ENCODE results near the gene POMT1. TPM values are rescaled to one million over a fixed set of nuclear protein-coding genes. Genes with fewer than 3 reads are reported as not detected.

POMT1 gene
- total and polyA plus RNA-seq, 2 of the 8 experiments (the other 6 are each of a cell fraction or from before 2014, with no cell fraction given), result 22.3 to 33.2 TPM

GRCh38 chr9:131461166-131461565 lies 41.6 kb upstream of the POMT1 start:
- H3K79me2 ChIP-seq (ENCODE audit: control insufficient read depth in 1 of 2, insufficient read depth in 2 of 2, low read length in 2 of 2), result peaks cover 0 to 16% of the 10 kb centered on the region in 2 experiments; a peak in 3 of 4 replicates
- H3K4ac ChIP-seq (replicated peaks; ENCODE audit: insufficient read length, low read depth, low read length), result no peak overlapping the region
- H3K23ac ChIP-seq (ENCODE audit: insufficient read length), result no peak overlapping the region

More at GRCh38 chr9:131461166-131461565, 41.6 kb upstream of the POMT1 start:
- Histone ChIP-seq H4K5ac (ENCODE audit: insufficient read length, low read depth, low read length) (no peak overlapping the region), H2BK12ac (ENCODE audit: low read depth, low read length) (no peak overlapping the region), H3K9ac (replicated peaks in 1 of 4; ENCODE audit: extremely low read depth in 1 of 4, low read depth in 3 of 4, low read length in 3 of 4) (no peak overlapping the region), H3K79me1 (ENCODE audit: low read depth, low read length) (peaks cover 14% of the 10 kb centered on the region), H2BK15ac (ENCODE audit: low read length) (no peak overlapping the region), H4K20me1 (replicated peaks in 1 of 2; ENCODE audit: control insufficient read depth in 1 of 2, insufficient read depth in 2 of 2, low read length in 2 of 2) (peaks cover 6 to 18% of the 10 kb centered on the region in 2 experiments), H3K4me3 (ENCODE audit: extremely low read depth in 1 of 4, insufficient read depth in 2 of 4, low read depth in 3 of 4, low read length in 4 of 4) (no peak overlapping the region), H2BK20ac (ENCODE audit: low read length) (no peak overlapping the region), H3K27ac (ENCODE audit: low read depth, low read length) (no peak overlapping the region), H3K4me2 (ENCODE audit: insufficient read depth in 1 of 2, low read depth in 2 of 2, low read length in 2 of 2) (no peak overlapping the region), H3K14ac (ENCODE audit: insufficient read length) (no peak overlapping the region), H2AK5ac (ENCODE audit: low read depth, low read length) (no peak overlapping the region), H2AFZ (ENCODE audit: low read length) (no peak overlapping the region), H4K8ac (ENCODE audit: extremely low read depth, insufficient read depth, low read length) (0 out of 2 replicates have a peak overlapping the region, but pooled peaks have one; percentile 14), H3K36me3 (ENCODE audit: control insufficient read depth in 2 of 4, insufficient read depth in 4 of 4, low read length in 3 of 4) (peaks cover 47 to 91% (median 79%) of the 10 kb centered on the region in 4 experiments), H3K9me3 (ENCODE audit: insufficient read depth in 2 of 2, low read depth in 1 of 2, low read length in 1 of 2) (no peaks in the 10 kb centered on the region), H3K27me3 (replicated peaks in 1 of 4; ENCODE audit: control insufficient read depth in 3 of 4, extremely low read depth in 1 of 4, insufficient read depth in 3 of 4, low read length in 3 of 4) (no peaks in the 10 kb centered on the region), H3K56ac (replicated peaks; ENCODE audit: insufficient read length, low read depth, low read length) (no peak overlapping the region), H2BK120ac (replicated peaks; ENCODE audit: low read depth, low read length) (no peak overlapping the region), H4K91ac (replicated peaks; ENCODE audit: insufficient read length, low read length) (no peak overlapping the region), H3K18ac (ENCODE audit: extremely low read depth, low read length) (no peak overlapping the region), H3K4me1 (replicated peaks in 1 of 4; ENCODE audit: control insufficient read depth in 3 of 4, insufficient read depth in 4 of 4, low read length in 3 of 4) (no peaks in the 10 kb centered on the region), H3K23me2 (ENCODE audit: low read depth, low read length) (no peaks in the 10 kb centered on the region), H2BK5ac (ENCODE audit: low read depth, low read length) (no peak overlapping the region; the same call in 1 of the 2 replicates)
- no peak for FAIRE-seq
- DNase-seq (ENCODE audit: low read depth in 1 of 2, low spot score in 2 of 2), result no peak
- 82% methylated on average over 1 of the region's 1 CpG; no CpG with 5 or more reads in 1 of the 2 experiments for WGBS, 2 experiments (ENCODE audit: extremely low coverage in 1 of 2, insufficient coverage in 1 of 2, insufficient read length in 1 of 2, insufficient replicate concordance in 2 of 2, low coverage in 1 of 2, low lambda C conversion rate in 2 of 2, missing lambda C conversion rate in 1 of 2)
- no peak for TF ChIP-seq SUZ12 (IDR thresholded peaks at IDR 0.05; ENCODE audit: low read length)
- no peak for TF ChIP-seq TAF7 (optimal IDR thresholded peaks at IDR 0.05; ENCODE audit: borderline replicate concordance, low read depth, low read length)
- no peak for TF ChIP-seq CREB1 (IDR thresholded peaks at IDR 0.05)
- CTCF ChIA-PET (ENCODE audit: partially characterized antibody), result interaction anchor here (2.5 kb wide), 1 partner anchor 17 kb away, joined by 7 read pairs; no protein-coding TSS in a partner anchor
- POLR2A ChIA-PET (ENCODE audit: partially characterized antibody), result no interaction called here
